ENCODE measurements around the gene RNF224.

RNF224 gene

DNA sequence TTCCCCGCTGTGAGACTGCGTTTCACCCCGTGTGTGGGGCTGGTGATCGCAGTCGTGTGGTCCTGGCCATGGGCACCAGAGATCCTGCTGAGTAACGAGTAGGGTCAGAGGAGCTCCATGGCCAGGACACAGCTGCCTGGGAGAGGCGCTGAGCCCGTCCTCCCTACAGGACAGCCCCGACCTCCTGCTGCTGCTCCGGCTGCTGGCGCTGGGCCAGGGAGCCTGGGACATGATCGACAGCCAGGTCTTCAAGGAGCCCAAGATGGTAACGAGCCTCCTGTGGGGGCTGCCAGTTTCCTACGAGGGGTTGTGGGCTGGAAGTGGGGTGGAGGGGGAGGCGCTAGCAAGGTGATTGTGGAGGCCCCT is 38.8 kb downstream of the RNF224 start:
- Histone ChIP-seq H3K36me3 (ENCODE audit: insufficient read depth, insufficient read length, low read length) (peaks cover 78% of the 10 kb centered on the region), H3K4me3 (ENCODE audit: insufficient read length, low read depth) (no peak overlapping the region), H3K4me1 (ENCODE audit: insufficient read depth, insufficient read length) (peaks cover 12% of the 10 kb centered on the region), H3K9me3 (ENCODE audit: insufficient read depth, low read length) (no peaks in the 10 kb centered on the region), H3K9ac (ENCODE audit: insufficient read length, low read depth) (no peak overlapping the region), H3K27me3 (ENCODE audit: insufficient read depth, insufficient read length) (no peaks in the 10 kb centered on the region)
- no peak for DNase-seq (ENCODE audit: low read depth, low spot score)
- TF ChIP-seq SUZ12 (IDR thresholded peaks at IDR 0.05; ENCODE audit: extremely low read depth, insufficient read depth, insufficient read length) = no peak
- no peak for TF ChIP-seq YY1 (IDR thresholded peaks at IDR 0.05; ENCODE audit: insufficient read depth, insufficient read length)
- no peak for TF ChIP-seq ZNF274 (IDR thresholded peaks at IDR 0.05; ENCODE audit: low read depth, low read length)

DNA sequence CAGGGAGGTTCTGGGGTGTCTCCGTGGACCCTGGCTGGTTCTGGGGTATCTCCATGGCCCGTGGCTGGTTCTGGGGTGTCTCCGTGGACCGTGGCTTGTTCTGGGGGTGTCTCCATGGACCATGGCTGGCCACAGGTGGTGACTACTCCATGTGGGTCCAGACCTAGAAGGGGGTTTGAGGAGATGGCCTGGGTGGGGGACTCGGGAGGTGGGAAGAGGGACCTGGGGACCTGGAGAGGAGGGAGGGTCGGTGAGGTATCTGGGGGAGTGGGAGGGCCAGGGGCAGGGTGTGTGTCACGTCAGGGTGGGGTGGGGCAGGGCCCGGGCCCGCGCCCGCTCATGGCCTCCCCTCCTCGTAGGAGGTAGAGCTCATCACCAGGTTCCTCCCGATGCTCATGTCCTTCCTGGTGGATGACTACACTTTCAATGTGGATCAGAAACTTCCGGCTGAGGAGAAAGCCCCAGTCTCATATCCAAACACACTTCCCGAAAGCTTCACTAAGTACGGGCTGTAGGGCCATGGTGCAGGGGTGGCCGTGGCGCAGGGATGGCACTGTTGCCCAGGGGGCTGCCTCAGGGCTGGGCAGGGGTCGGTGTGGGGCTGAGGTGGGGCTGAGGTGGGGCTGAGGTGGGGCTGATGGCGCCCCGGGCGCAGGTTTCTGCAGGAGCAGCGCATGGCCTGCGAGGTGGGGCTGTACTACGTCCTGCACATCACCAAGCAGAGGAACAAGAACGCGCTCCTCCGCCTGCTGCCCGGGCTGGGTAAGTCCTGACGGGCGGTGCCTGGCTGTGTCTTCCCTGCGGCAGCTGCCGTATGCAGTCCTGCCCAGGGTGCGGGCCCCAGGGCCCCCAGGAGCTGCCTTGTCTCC is 39.5 kb downstream of the RNF224 start:
- no peak for DNase-seq (ENCODE audit: low read depth, low spot score)
- H3K4me3 ChIP-seq (ENCODE audit: insufficient read length, low read depth) = no peak overlapping the region
- TF ChIP-seq ZNF274 (IDR thresholded peaks at IDR 0.05; ENCODE audit: low read depth, low read length) (no peak), YY1 (IDR thresholded peaks at IDR 0.05; ENCODE audit: insufficient read depth, insufficient read length) (no peak), SUZ12 (IDR thresholded peaks at IDR 0.05; ENCODE audit: extremely low read depth, insufficient read depth, insufficient read length) (no peak)
- peaks cover 82% of the 10 kb centered on the region for H3K36me3 ChIP-seq (ENCODE audit: insufficient read depth, insufficient read length, low read length)
- H3K27me3 ChIP-seq (ENCODE audit: insufficient read depth, insufficient read length) = no peaks in the 10 kb centered on the region
- no peaks in the 10 kb centered on the region for H3K9me3 ChIP-seq (ENCODE audit: insufficient read depth, low read length)
- no peak overlapping the region for H3K9ac ChIP-seq (ENCODE audit: insufficient read length, low read depth)
- H3K4me1 ChIP-seq (ENCODE audit: insufficient read depth, insufficient read length) = peaks cover 12% of the 10 kb centered on the region

DNA sequence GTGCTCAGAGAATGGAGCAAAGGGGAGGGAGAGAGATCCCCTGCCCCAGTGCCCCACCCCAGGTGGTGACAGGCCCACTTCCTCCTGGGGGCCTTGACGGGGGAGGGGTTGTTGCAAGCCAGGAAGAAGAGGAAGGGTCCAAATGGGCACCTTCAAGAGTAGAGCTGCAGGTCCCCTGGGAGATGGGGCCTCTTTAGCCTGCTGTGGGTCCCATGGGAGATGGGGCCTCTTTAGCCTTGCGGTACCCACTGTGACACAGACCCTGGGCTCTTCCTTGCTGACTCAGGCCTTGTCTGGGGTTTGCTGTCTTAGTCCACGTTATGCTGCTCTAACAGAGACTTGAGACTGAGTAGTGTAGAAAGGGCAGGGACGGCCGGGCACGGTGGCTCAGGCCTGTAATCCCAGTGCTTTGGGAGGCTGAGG is 40.6 kb downstream of the RNF224 start:
- no peak for DNase-seq (ENCODE audit: low read depth, low spot score)
- no peaks in the 10 kb centered on the region for H3K27me3 ChIP-seq (ENCODE audit: insufficient read depth, insufficient read length)
- peaks cover 87% of the 10 kb centered on the region for H3K36me3 ChIP-seq (ENCODE audit: insufficient read depth, insufficient read length, low read length)
- H3K4me3 ChIP-seq (ENCODE audit: insufficient read length, low read depth) = no peak overlapping the region
- H3K9me3 ChIP-seq (ENCODE audit: insufficient read depth, low read length) = no peaks in the 10 kb centered on the region
- no peak overlapping the region for H3K9ac ChIP-seq (ENCODE audit: insufficient read length, low read depth)
- peaks cover 15% of the 10 kb centered on the region for H3K4me1 ChIP-seq (ENCODE audit: insufficient read depth, insufficient read length)
- TF ChIP-seq ZNF274 (IDR thresholded peaks at IDR 0.05; ENCODE audit: low read depth, low read length) = no peak
- no peak for TF ChIP-seq SUZ12 (IDR thresholded peaks at IDR 0.05; ENCODE audit: extremely low read depth, insufficient read depth, insufficient read length)
- no peak for TF ChIP-seq YY1 (IDR thresholded peaks at IDR 0.05; ENCODE audit: insufficient read depth, insufficient read length)

DNA sequence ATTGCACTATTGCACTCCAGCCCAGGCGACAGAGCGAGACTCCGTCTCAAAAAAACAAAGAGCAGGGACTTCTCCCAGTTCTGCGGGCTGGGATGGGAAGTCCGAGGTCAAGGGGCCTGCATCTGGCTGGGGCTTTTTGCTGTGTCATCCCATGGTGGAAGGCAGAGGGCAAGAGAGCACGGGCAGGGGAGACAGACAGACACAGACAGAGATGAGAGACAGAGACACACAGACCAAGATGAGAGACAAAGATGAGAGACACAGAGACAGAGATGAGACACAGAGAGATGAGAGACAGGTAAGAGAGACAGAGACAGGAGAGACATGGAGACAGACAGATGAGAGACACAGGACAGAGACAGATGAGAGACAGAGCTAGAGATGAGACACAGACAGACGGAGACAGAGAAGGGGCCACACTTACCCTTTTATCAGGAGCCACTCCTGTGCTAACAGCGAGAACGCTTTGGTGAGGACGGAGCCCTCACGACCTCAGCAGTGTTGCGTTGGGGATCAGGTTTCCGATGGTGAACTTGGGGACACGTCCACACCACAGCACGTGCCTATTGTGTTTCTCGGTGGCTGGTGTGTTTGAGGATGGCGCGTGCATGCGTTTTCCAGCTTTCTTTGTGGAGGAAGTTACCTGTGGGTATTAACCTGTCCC is 41.4 kb downstream of the RNF224 start:
- Histone ChIP-seq H3K27me3 (ENCODE audit: insufficient read depth, insufficient read length) (no peaks in the 10 kb centered on the region), H3K36me3 (ENCODE audit: insufficient read depth, insufficient read length, low read length) (peaks cover 89% of the 10 kb centered on the region), H3K4me3 (ENCODE audit: insufficient read length, low read depth) (no peak overlapping the region)

DNA sequence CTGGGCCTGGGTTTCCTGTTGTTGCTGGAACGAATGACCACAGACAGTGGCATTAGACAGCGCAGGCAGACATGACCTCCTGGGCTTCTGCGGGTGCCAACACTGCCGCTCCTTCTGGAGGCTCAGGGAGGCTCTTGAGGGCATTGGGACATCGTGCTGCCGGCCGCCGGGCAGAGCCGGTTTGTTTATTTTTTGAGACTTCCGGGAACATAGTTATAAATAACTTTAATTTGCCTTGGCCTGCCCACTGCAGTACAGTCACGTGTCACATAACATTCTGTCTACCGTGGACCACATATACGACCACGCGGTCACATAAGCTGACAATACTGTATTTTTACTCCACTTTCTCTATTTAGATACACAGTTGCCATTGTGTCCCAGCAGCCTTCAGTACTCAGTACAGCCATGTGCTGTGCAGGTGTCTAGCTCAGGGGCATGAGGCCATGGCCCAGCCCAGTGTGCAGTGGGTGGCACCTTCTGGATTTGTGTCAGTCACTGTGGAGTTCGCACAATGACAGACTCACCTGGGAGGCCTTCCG is 42.0 kb downstream of the RNF224 start:
- no peak overlapping the region for H3K4me3 ChIP-seq (ENCODE audit: insufficient read length, low read depth)
- no peaks in the 10 kb centered on the region for H3K27me3 ChIP-seq (ENCODE audit: insufficient read depth, insufficient read length)
- H3K4me1 ChIP-seq (ENCODE audit: insufficient read depth, insufficient read length) = peaks cover 20% of the 10 kb centered on the region
- no peaks in the 10 kb centered on the region for H3K9me3 ChIP-seq (ENCODE audit: insufficient read depth, low read length)
- no peak for TF ChIP-seq SUZ12 (IDR thresholded peaks at IDR 0.05; ENCODE audit: extremely low read depth, insufficient read depth, insufficient read length)
- no peak for TF ChIP-seq YY1 (IDR thresholded peaks at IDR 0.05; ENCODE audit: insufficient read depth, insufficient read length)
- no peak for TF ChIP-seq ZNF274 (IDR thresholded peaks at IDR 0.05; ENCODE audit: low read depth, low read length)
- peaks cover 89% of the 10 kb centered on the region for H3K36me3 ChIP-seq (ENCODE audit: insufficient read depth, insufficient read length, low read length)
- H3K9ac ChIP-seq (ENCODE audit: insufficient read length, low read depth) = no peak overlapping the region
- DNase-seq (ENCODE audit: low read depth, low spot score) = no peak

More for the DNA sequence above, 41.4 kb downstream of the RNF224 start:
- Histone ChIP-seq H3K9me3 (ENCODE audit: insufficient read depth, low read length) (no peaks in the 10 kb centered on the region), H3K9ac (ENCODE audit: insufficient read length, low read depth) (peak overlapping the region; percentile 42), H3K4me1 (ENCODE audit: insufficient read depth, insufficient read length) (peaks cover 14% of the 10 kb centered on the region)
- no peak for TF ChIP-seq ZNF274 (IDR thresholded peaks at IDR 0.05; ENCODE audit: low read depth, low read length)
- no peak for TF ChIP-seq YY1 (IDR thresholded peaks at IDR 0.05; ENCODE audit: insufficient read depth, insufficient read length)
- no peak for TF ChIP-seq SUZ12 (IDR thresholded peaks at IDR 0.05; ENCODE audit: extremely low read depth, insufficient read depth, insufficient read length)
- no peak for DNase-seq (ENCODE audit: low read depth, low spot score)

DNA sequence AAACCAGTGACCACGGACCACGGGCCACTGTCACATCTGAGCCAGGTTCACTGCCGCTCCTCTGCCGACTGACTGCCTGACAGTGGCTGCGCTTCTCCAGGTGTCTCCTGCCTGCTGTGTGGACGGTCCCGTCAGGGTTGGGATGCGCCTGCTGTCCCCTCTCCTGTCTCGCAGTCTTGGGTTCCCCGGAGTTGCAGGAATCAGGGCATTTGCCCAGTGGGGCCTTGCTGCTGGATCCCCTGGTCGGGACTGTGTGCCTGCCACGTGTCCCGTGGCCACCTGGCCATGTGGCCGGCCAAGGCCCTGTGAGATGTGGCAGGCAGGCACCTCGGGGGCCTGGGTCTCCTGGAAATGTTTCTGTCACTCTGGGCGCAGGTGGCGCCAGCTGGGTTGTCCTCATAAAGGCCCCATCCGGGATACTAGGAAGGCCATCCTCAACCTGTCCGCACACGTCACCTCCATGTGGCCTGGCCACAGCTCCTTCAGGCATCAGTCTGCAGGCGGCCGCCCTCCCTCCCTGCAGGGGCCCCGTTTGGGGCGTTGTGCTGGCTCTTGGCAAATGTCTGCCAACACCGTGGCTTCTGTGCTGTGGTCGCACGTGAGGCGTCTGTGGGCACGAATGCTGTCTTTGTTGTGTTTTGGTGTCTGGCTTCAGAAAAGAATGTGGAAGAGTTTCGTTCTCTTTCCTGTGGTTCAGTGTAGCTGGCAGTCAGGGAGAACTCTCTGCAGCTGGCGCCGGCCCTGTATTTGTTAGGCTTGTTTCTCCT is 43.8 kb downstream of the RNF224 start:
- DNase-seq (ENCODE audit: low read depth, low spot score) = no peak
- H3K9me3 ChIP-seq (ENCODE audit: insufficient read depth, low read length) = no peaks in the 10 kb centered on the region
- TF ChIP-seq YY1 (IDR thresholded peaks at IDR 0.05; ENCODE audit: insufficient read depth, insufficient read length) (no peak), SUZ12 (IDR thresholded peaks at IDR 0.05; ENCODE audit: extremely low read depth, insufficient read depth, insufficient read length) (no peak), ZNF274 (IDR thresholded peaks at IDR 0.05; ENCODE audit: low read depth, low read length) (no peak)
- peaks cover 31% of the 10 kb centered on the region for H3K4me1 ChIP-seq (ENCODE audit: insufficient read depth, insufficient read length)
- H3K9ac ChIP-seq (ENCODE audit: insufficient read length, low read depth) = peak overlapping the region; percentile 10
- H3K27me3 ChIP-seq (ENCODE audit: insufficient read depth, insufficient read length) = no peaks in the 10 kb centered on the region
- peaks cover 83% of the 10 kb centered on the region for H3K36me3 ChIP-seq (ENCODE audit: insufficient read depth, insufficient read length, low read length)
- H3K4me3 ChIP-seq (ENCODE audit: insufficient read length, low read depth) = no peak overlapping the region

All from NT2/D1 (cell line).